B cell (primary cell): ENCODE measurements around the gene ELOVL1. TPM values are rescaled to one million over a fixed set of nuclear protein-coding genes. Genes with fewer than 3 reads are reported as not detected.

Source experiments
- ATAC-seq: fragments of 200-7000 bp; cut with Tn5 transposase; one replicate; pipeline ENCODE4 v1.10.0; 2021; ENCODE audit warnings: low read depth, mild to moderate bottlenecking, moderate number of reproducible peaks, moderate library complexity
- CTCF ChIA-PET: fragments of 350-600 bp; sonication (Branson Sonifier 250); formaldehyde crosslinking; loops from one replicate; lab custom pipeline; 2021; ENCODE audit warnings: antibody characterized with exemption, inconsistent platforms; lab: Charles Lee
- POLR2A ChIA-PET: fragments of 350-600 bp; sonication (Branson Sonifier 250); formaldehyde crosslinking; loops from one replicate; lab custom pipeline; 2021; ENCODE audit warnings: antibody characterized with exemption; lab: Charles Lee
- DNase-seq: peaks from one replicate; pipeline ENCODE4 v3.0.0; 2013
- H2AFZ ChIP-seq: 2 replicates; pipeline ENCODE4 v1.6.1; 2012; ENCODE audit warnings: mild to moderate bottlenecking, low read depth, low read length; ENCODE audit not compliant: insufficient read depth, poor library complexity, severe bottlenecking
- H3K27ac ChIP-seq, 2 donors: 1 replicate in 1 of 2; 2 replicates in 1 of 2; pipeline ENCODE4 v1.5.1; 2012 to 2013; ENCODE audit warnings: low read length in 2 of 2, mild to moderate bottlenecking in 2 of 2, moderate library complexity in 1 of 2
- H3K27me3 ChIP-seq, 4 experiments: fragments of 200-600 bp in 1 of 4; sonication (generic) in 1 of 4; replicated peaks in 1 of 4; 1 replicate in 2 of 4; 2 replicates in 2 of 4; pipeline versions ENCODE4 v1.6.1 to v1.7.0; 2013 to 2016; ENCODE audit warnings: low read length in 3 of 4, mild to moderate bottlenecking in 2 of 4, mixed read lengths in 1 of 4, moderate library complexity in 1 of 4; ENCODE audit not compliant: insufficient read depth in 4 of 4, control insufficient read depth in 3 of 4; ENCODE audit errors: control extremely low read depth in 1 of 4
- H3K36me3 ChIP-seq, 2 experiments: replicated peaks in 1 of 2; 1 replicate in 1 of 2; 2 replicates in 1 of 2; pipeline versions ENCODE4 v1.6.1 to v1.7.1; 2013; ENCODE audit warnings: low read length in 1 of 2; ENCODE audit not compliant: insufficient read depth in 2 of 2, control insufficient read depth in 1 of 2; ENCODE audit errors: control extremely low read depth in 1 of 2, extremely low read depth in 1 of 2
- H3K4me1 ChIP-seq, 2 donors: fragments of 200-600 bp in 1 of 2; sonication (generic) in 1 of 2; 1 replicate in 1 of 2; 2 replicates in 1 of 2; pipeline versions ENCODE4 v1.5.1 to v1.6.1; 2013 to 2017; ENCODE audit warnings: low read length in 2 of 2; ENCODE audit not compliant: control insufficient read depth in 2 of 2, insufficient read depth in 2 of 2
- H3K4me2 ChIP-seq: replicated peaks from 2 replicates; pipeline ENCODE3; 2012; ENCODE audit warnings: mild to moderate bottlenecking, low read depth, low read length; ENCODE audit not compliant: poor library complexity, severe bottlenecking
- H3K4me3 ChIP-seq, 5 experiments: fragments of 200-600 bp in 1 of 5; sonication (generic) in 1 of 5; 1 replicate in 3 of 5; 2 replicates in 2 of 5; pipeline versions ENCODE4 v1.5.1 to v1.7.0; 2011 to 2016; ENCODE audit warnings: low read length in 4 of 5, mild to moderate bottlenecking in 4 of 5, low read depth in 2 of 5, control low read depth in 1 of 5, moderate library complexity in 1 of 5; ENCODE audit not compliant: insufficient read depth in 1 of 5; ENCODE audit errors: control extremely low read depth in 1 of 5, extremely low read depth in 1 of 5
- H3K79me2 ChIP-seq: fragments of 200-600 bp; sonication (generic); one replicate; pipeline ENCODE4 v1.6.0; 2016; ENCODE audit warnings: low read length; ENCODE audit not compliant: control insufficient read depth, insufficient read depth
- H3K9ac ChIP-seq: fragments of 200-600 bp; sonication (generic); 2 replicates; pipeline ENCODE4 v1.6.1; 2017; ENCODE audit warnings: mild to moderate bottlenecking, low read length, moderate library complexity
- H3K9me3 ChIP-seq, 3 donors: one replicate each; pipeline versions ENCODE4 v1.6.1 to v1.7.1; 2013; ENCODE audit warnings: low read length in 2 of 3; ENCODE audit not compliant: control insufficient read depth in 2 of 3, insufficient read depth in 1 of 3; ENCODE audit errors: control extremely low read depth in 1 of 3
- H4K20me1 ChIP-seq: 2 replicates; pipeline ENCODE4 v1.6.0; 2012; ENCODE audit warnings: mild to moderate bottlenecking, low read length; ENCODE audit not compliant: insufficient read depth, control insufficient read depth, poor library complexity, severe bottlenecking
- H3K27ac Mint-ChIP-seq: one replicate; pipeline ENCODE4 v1.8.0; 2021; ENCODE audit warnings: mixed read lengths
- H3K27me3 Mint-ChIP-seq: one replicate; pipeline ENCODE4 v1.8.0; 2021; ENCODE audit warnings: mixed read lengths
- H3K4me1 Mint-ChIP-seq: one replicate; pipeline ENCODE4 v1.8.0; 2021; ENCODE audit warnings: mixed read lengths
- H3K4me3 Mint-ChIP-seq: one replicate; pipeline ENCODE4 v1.8.0; 2021; ENCODE audit warnings: mixed read lengths
- H3K9me3 Mint-ChIP-seq: one replicate; pipeline ENCODE4 v1.8.0; 2022; ENCODE audit warnings: mixed read lengths; ENCODE audit not compliant: insufficient read depth
- EZH2 ChIP-seq: IDR thresholded peaks from 2 replicates; pipeline ENCODE4 v1.6.1; 2012; ENCODE audit warnings: borderline replicate concordance, low read depth, mild to moderate bottlenecking, moderate library complexity, low read length; ENCODE audit not compliant: insufficient read depth, poor library complexity, severe bottlenecking
- WGBS: methylation state at CpG from one replicate; pipeline ENCODE4 v1.1.5; 2013; ENCODE audit warnings: missing lambda C conversion rate; ENCODE audit not compliant: insufficient coverage; 5-methylcytosine and 5-hydroxymethylcytosine counted together
- intact Hi-C: fragments of 100-400 bp; cut with micrococcal nuclease; formaldehyde crosslinking; loops from one replicate; pipeline ENCODE4 v1.10.0; 2022
- polyA plus RNA-seq: library from polyadenylated mRNA; depleted of rRNA; stranded (reverse); fragments of >200 nt; gene quantifications from 2 replicates; pipeline ENCODE4 v1.2.3, GENCODE V29; 2012
- total RNA-seq, 2 donors: library from RNA; stranded (reverse); fragments of 120-200 nt in 1 of 2; gene quantifications; 1 replicate in 1 of 2; 2 replicates in 1 of 2; pipeline versions ENCODE4 v1.2.3 to v1.2.4, GENCODE V29; 2013 to 2022
- TF ChIP-seq, protein P1 (sequence below): fragments of 200-600 bp; IDR thresholded peaks from one replicate; pipeline ENCODE4 v1.8.0; 2022; ENCODE audit warnings: antibody characterized with exemption, mild to moderate bottlenecking

The ELOVL1 gene
- total and polyA plus RNA-seq, 2 donors (not counting 1 experiment from before 2014, with no cell fraction given) = 65.4 to 78.8 TPM

DNA sequence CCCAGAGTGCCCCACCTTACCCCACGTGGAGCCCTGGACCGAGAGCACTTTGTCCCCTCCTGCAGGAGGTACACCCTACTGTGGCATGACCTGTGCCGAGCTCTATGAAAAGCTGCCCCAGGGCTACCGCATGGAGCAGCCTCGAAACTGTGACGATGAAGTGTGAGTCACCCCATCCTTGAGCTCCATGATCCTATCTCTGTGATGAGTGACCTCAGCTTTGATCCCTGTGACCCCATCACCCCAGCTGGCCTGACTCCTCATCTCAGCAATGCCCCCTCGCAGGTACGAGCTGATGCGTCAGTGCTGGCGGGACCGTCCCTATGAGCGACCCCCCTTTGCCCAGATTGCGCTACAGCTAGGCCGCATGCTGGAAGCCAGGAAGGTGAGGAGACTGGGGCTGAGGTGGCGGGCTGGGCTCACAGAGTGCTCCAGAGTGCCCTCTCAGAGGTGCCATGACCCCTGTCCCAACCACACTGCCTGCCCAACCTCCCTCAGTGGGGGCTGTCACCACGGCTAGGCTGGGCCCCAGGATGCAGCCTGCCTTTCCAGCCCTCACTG, 46.4 kb downstream of the ELOVL1 start:
- no peak overlapping the region for H3K27ac ChIP-seq
- H3K36me3 ChIP-seq = no peaks in the 10 kb centered on the region
- H3K9ac ChIP-seq = no peak overlapping the region
- intact Hi-C loops = no loop called here
- no peak overlapping the region for H3K4me3 Mint-ChIP-seq
- peaks cover 0 to 6% (median 4%) of the 10 kb centered on the region in 3 donors for H3K9me3 ChIP-seq
- no peak overlapping the region for H3K4me2 ChIP-seq
- CTCF ChIA-PET = interaction anchor here (1.0 kb wide), 1 partner anchor 94 kb away, joined by 6 read pairs; no protein-coding TSS in a partner anchor
- no peaks in the 10 kb centered on the region for H3K4me1 ChIP-seq
- H4K20me1 ChIP-seq = no peaks in the 10 kb centered on the region
- no peak for TF ChIP-seq EZH2
- TF ChIP-seq, protein P1, sequence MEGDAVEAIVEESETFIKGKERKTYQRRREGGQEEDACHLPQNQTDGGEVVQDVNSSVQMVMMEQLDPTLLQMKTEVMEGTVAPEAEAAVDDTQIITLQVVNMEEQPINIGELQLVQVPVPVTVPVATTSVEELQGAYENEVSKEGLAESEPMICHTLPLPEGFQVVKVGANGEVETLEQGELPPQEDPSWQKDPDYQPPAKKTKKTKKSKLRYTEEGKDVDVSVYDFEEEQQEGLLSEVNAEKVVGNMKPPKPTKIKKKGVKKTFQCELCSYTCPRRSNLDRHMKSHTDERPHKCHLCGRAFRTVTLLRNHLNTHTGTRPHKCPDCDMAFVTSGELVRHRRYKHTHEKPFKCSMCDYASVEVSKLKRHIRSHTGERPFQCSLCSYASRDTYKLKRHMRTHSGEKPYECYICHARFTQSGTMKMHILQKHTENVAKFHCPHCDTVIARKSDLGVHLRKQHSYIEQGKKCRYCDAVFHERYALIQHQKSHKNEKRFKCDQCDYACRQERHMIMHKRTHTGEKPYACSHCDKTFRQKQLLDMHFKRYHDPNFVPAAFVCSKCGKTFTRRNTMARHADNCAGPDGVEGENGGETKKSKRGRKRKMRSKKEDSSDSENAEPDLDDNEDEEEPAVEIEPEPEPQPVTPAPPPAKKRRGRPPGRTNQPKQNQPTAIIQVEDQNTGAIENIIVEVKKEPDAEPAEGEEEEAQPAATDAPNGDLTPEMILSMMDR = no peak
- no peak overlapping the region for H3K27ac Mint-ChIP-seq
- H3K27me3 Mint-ChIP-seq = no peaks in the 10 kb centered on the region
- no peak overlapping the region for H3K4me3 ChIP-seq
- H3K4me1 Mint-ChIP-seq = no peaks in the 10 kb centered on the region
- no peaks in the 10 kb centered on the region for H3K27me3 ChIP-seq
- peaks cover 6% of the 10 kb centered on the region for H3K9me3 Mint-ChIP-seq
- 96% methylated on average over 14 of the region's 16 CpGs for WGBS
- DNase-seq = no peak
- H2AFZ ChIP-seq = no peak overlapping the region
- no peak for ATAC-seq
- H3K79me2 ChIP-seq = no peaks in the 10 kb centered on the region
- POLR2A ChIA-PET = no interaction called here

DNA sequence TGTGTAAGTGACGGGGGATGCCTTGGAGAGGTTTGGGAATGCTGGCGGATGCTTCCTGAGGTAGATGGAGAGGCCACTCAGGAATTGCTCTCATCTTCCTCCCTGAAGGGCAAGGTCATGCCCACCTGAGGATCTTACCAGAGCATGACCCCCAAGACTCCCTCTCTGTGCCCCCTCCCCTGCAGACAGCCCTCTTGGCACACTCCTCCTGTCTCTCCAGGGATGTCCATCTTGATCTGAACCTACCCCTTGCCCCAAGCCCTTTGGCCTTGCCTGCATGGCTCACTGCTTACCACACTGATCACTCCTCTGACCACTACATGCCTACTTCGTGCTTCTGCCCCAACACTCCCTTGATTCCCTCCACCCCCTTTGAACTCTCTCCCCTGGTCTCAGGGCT, 48.0 kb downstream of the ELOVL1 start:
- no peaks in the 10 kb centered on the region for H3K27me3 Mint-ChIP-seq
- Histone ChIP-seq H3K9ac (no peak overlapping the region), H3K27me3 (no peaks in the 10 kb centered on the region), H3K27ac (no peak overlapping the region), H3K4me3 (no peak overlapping the region), H2AFZ (no peak overlapping the region), H4K20me1 (no peaks in the 10 kb centered on the region), H3K79me2 (no peaks in the 10 kb centered on the region), H3K9me3 (peaks cover 0 to 3% (median 0%) of the 10 kb centered on the region in 3 donors), H3K36me3 (no peaks in the 10 kb centered on the region), H3K4me1 (no peaks in the 10 kb centered on the region), H3K4me2 (no peak overlapping the region)
- H3K9me3 Mint-ChIP-seq = peaks cover 2% of the 10 kb centered on the region
- WGBS = 100% methylated on average over 2 of the region's 3 CpGs
- ChIA-PET POLR2A (no interaction called here), CTCF (no interaction called here)
- DNase-seq = no peak
- TF ChIP-seq EZH2 = no peak
- TF ChIP-seq, protein P1 = no peak
- intact Hi-C loops = no loop called here
- ATAC-seq = no peak
- no peaks in the 10 kb centered on the region for H3K4me1 Mint-ChIP-seq
- H3K27ac Mint-ChIP-seq = no peak overlapping the region
- H3K4me3 Mint-ChIP-seq = no peak overlapping the region
